GM19238 (cell line): ENCODE data around the gene FRG2C.
"Not testable (repeated sequence)": the region's sequence is repeated elsewhere in the genome, so short reads cannot be mapped to it uniquely, and the experiment has no call there.

Source experiments
- DNase-seq: peaks from one replicate; pipeline ENCODE4 v3.0.0; 2011; ENCODE audit warnings: low spot score; ENCODE audit not compliant: insufficient read length

FRG2C gene

GRCh38 chr3:75664028-75664427 lies at the start of gene FRG2C:
Gene FRG2C (plus strand): TSS chr3:75664328. CDS start chr3:75664380, 52 bp downstream.
- DNase-seq, result not testable (repeated sequence)

- DNase-seq, result not testable (repeated sequence)
Observed at GRCh38 chr3:75618666-75619305, 45.3 kb upstream of the FRG2C start.

- DNase-seq, result not testable (repeated sequence)
Observed at GRCh38 chr3:75619481-75620031, 44.6 kb upstream of the FRG2C start.

DNA sequence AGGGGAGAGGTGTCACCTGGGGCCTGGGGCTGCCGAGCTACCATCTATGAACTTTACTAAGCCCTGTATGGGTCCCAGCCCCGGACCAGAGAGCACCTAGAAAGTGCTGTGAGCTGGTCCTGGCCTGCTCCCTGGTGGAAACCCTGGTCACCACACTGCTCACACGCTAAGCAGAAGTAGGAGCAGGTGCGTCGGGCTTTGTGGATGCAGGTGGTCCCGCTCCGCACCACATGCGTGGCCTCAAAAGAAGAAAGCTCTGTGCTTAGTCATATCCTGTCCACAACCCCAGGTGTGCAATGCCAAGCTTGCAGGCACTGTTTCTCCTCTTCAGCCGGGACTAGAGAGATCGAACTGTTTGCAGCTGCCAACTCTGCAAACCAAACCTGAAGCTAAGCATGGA lies 42.4 kb upstream of the FRG2C start:
- not testable (repeated sequence) for DNase-seq

GRCh38 chr3:75623656-75624055 lies 40.5 kb upstream of the FRG2C start:
- DNase-seq, result not testable (repeated sequence)

GRCh38 chr3:75630887-75631535 lies 33.1 kb upstream of the FRG2C start:
- not testable (repeated sequence) for DNase-seq

- no peak for DNase-seq
Observed at GRCh38 chr3:75631541-75631940, 32.6 kb upstream of the FRG2C start.

DNA sequence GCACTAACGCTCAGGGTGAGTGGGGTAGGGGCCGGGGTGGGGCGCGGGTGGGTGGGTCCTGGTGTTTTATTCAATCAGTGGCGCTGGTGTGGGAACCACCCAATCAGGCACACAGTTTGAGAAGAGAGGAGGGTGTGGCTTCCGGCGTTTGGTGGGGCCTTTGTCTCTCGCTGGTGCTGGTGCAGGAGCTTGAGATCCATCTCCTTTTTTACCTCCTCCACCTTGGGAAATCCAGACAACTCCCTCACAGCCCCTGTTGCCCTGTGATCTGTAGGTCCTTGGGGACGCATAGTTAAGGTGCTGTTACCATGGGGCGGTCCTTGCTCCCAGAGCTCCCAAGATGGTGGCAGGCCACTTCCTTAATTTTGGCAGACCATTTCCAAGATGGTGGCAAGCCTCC lies 25.2 kb upstream of the FRG2C start:
- not testable (repeated sequence) for DNase-seq

DNA sequence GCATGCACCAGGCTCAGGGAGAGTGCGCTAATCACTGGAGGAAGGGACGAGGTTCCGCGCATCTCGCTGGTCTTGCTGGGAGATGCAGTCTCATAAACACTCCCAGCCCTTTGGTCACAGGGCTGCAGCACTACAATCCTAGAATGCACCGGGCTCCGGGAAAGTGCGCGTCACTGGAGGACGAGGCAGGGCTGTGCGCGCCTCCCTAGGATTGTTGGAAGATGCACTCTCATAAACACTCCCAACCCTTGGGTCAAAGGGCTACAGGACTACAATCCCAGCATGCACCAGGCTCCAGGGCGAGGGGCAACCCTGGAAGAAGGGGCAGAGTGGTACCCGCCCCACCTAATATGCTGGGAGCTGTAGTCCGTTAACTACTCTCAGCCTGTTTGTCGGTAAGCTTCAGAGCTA lies 23.0 kb upstream of the FRG2C start:
- DNase-seq, result not testable (repeated sequence)

- not testable (repeated sequence) for DNase-seq
Observed at GRCh38 chr3:75643031-75643800, 20.9 kb upstream of the FRG2C start.

GRCh38 chr3:75645548-75645947 lies 18.6 kb upstream of the FRG2C start:
- not testable (repeated sequence) for DNase-seq

DNA sequence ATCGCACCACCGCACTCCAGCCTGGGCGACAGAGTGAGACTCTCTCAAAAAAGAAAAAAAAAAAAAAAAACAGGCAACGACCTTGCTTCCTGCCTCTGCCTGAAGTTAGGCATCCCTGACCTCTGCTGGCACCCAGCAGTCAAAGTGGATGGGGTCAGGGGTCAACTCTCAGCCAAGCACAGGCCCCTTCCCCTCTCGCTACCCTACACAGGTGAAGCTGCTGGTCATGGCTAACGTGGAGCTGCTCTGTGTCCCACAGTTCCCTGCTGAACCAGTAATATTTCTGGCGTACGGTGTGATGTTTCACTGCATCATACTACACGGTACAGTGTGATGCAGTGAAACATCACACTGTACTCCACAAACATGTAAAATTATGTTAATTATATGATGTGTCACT lies 13.9 kb upstream of the FRG2C start:
- DNase-seq, result no peak

DNA sequence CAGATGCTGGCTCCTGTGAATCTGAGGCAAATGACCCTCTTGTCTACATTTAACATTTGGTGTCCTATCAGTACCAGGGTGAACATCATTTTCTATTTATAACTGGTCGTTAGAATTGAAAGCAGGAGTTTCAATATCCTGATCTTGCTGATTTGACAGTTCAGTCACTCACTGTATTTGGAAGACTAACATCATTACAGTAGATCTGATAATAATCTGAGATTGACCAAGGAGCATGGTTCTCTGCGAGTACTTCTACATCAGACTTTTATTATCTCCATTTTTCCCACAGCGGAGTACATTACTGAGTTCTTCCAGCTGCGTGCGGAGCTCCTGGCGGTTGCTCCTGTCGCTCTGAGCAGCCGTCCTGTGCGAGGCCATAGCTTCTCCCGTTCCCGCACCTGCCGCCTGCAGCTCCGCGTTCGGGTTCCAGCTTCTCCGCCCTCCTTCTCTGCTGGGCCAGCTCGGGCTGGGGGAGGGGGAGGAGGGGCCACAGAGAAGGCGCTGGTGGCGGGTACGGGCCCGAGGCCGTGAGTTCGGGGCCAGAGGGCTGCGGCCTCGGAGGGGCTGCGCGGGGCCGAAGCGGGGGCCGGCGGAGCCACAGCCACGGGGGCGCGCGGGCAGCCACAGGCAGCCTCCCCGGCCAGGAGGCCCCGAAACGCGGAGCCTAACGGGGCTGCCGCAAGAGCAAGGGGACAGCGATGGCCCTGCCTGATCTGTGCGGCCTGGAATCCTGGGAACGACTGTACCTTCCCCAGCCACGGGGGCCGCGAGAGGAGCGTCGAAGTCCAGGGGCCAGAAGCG lies 8.8 kb upstream of the FRG2C start:
- DNase-seq, result not testable (repeated sequence)

DNA sequence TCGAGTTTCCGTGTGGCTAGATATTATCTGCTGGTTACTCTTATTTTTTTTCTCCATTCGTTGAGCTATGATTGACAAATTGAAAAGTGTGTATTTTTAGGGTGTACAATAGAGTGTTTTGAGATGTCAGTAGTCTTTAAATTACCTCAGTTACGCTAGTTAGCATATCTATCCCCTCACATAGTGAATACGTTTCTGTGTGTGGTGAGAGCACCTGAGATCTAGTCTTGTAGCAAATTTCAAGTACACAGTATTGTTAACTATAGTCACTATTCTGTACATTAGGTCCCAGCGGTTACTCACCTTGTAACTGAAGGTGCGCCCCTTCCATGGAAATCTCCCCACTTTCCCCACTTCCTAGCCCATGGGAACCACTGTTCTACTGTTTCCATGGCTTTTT lies 8.2 kb upstream of the FRG2C start:
- DNase-seq, result not testable (repeated sequence)

- not testable (repeated sequence) for DNase-seq
Observed at GRCh38 chr3:75658411-75659107, 5.6 kb upstream of the FRG2C start.

GRCh38 chr3:75659108-75659433 lies 5.1 kb upstream of the FRG2C start:
- not testable (repeated sequence) for DNase-seq

GRCh38 chr3:75665626-75666025 lies 1.5 kb downstream of the FRG2C start:
- DNase-seq, result not testable (repeated sequence)

DNA sequence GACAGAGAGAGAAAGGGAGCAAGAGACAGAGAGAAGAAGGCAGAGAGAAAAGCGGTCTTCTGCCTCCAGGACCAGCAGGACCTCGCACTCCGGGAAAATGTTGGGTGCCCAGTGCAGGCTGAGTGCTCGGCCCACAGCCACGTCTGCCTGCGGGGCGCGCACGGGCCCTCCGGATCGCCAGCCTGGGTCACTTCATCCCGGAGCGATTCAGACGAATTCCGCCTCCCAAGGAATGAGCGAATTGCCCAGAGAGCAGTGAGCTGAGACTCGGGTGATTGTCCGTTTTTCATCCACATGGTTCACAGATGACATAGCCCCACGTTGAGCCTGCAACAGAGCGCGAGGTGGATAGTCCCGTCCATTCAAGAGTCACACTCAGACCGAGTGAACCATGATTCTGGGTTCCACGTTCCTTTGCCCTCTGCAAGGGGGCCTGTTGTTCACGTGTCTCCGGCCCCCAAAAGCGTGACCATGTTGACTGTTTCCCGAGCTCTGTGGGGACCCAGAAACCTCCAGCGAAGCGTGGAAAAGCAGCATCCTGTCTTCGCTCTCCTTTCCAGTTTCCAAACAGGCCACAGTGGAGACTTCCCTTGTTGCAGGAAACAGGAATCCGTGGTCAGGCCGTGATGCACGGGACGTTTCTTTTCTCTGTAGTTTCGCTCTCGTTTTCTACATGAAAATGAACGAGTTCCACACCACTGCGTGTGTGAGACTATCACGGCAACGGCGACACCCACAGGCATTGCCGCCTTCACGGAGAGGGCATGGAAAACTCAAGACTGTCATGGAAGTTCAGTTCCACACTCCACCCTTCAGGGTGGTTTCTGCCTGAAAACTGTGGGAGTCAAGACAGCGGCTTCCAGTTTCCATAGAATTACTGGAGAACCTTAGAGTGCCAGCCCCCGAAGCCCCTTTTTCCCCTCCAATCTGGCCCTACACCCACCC lies 3.9 kb downstream of the FRG2C start:
- not testable (repeated sequence) for DNase-seq

DNA sequence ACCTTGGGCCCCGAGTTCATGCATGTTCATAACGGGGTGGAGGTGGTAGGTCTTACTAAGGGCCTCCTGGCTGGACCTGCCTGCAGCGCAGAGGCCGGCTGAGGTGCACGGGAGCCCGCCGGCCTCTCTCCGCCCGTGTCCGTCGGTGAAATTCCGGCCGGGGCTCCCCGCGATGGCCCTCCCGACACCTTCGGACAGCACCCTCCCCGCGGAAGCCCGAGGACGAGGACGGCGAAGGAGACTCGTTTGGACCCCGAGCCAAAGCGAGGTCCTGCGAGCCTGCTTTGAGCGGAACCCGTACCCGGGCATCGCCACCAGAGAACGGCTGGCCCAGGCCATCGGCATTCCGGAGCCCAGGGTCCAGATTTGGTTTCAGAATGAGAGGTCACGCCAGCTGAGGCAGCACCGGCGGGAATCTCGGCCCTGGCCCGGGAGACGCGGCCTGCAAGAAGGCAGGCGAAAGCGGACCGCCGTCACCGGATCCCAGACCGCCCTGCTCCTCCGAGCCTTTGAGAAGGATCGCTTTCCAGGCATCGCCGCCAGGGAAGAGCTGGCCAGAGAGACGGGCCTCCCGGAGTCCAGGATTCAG lies 4.7 kb downstream of the FRG2C start:
- not testable (repeated sequence) for DNase-seq
